H9 (cell line): Measurements from ENCODE around the gene TMTC2. TPM values are rescaled to one million over a fixed set of nuclear protein-coding genes. Genes with fewer than 3 reads are reported as not detected.

ENCODE experiments used
- DNase-seq: peaks from one replicate; pipeline ENCODE4 v3.0.0-alpha.2; 2017
- H2AFZ ChIP-seq: one replicate; pipeline ENCODE4 v1.6.1; 2013; ENCODE audit warnings: mild to moderate bottlenecking, low read length, control low read depth, moderate library complexity
- H2AK5ac ChIP-seq: 2 replicates; pipeline ENCODE4 v1.6.1; 2013; ENCODE audit warnings: low read length, control low read depth, mixed read lengths; ENCODE audit not compliant: insufficient read length
- H2BK120ac ChIP-seq: one replicate; pipeline ENCODE4 v1.6.1; 2013; ENCODE audit warnings: low read depth, mild to moderate bottlenecking, low read length, control low read depth, inconsistent platforms; ENCODE audit not compliant: poor library complexity, severe bottlenecking
- H2BK12ac ChIP-seq: 2 replicates; pipeline ENCODE4 v1.6.1; 2013; ENCODE audit warnings: low read length, control low read depth, mixed read lengths, low read depth; ENCODE audit not compliant: insufficient read length
- H2BK15ac ChIP-seq: 2 replicates; pipeline ENCODE4 v1.6.1; 2013; ENCODE audit warnings: low read depth, low read length, control low read depth
- H2BK20ac ChIP-seq: one replicate; pipeline ENCODE4 v1.6.1; 2013; ENCODE audit warnings: low read depth, mild to moderate bottlenecking, low read length, control low read depth, inconsistent platforms; ENCODE audit not compliant: poor library complexity, severe bottlenecking
- H2BK5ac ChIP-seq: 2 replicates; pipeline ENCODE4 v1.6.1; 2013; ENCODE audit warnings: low read length, control low read depth, mixed read lengths; ENCODE audit not compliant: insufficient read length
- H3K14ac ChIP-seq: 2 replicates; pipeline ENCODE4 v1.6.1; 2013; ENCODE audit warnings: low read length, control low read depth; ENCODE audit not compliant: insufficient read depth
- H3K18ac ChIP-seq: 2 replicates; pipeline ENCODE4 v1.6.1; 2013; ENCODE audit warnings: low read depth, mild to moderate bottlenecking, mixed read lengths, low read length, control low read depth; ENCODE audit not compliant: insufficient read length
- H3K23ac ChIP-seq: 2 replicates; pipeline ENCODE4 v1.6.1; 2013; ENCODE audit warnings: low read length, control low read depth, mixed read lengths, low read depth; ENCODE audit not compliant: insufficient read length
- H3K23me2 ChIP-seq: 2 replicates; pipeline ENCODE4 v1.6.1; 2013; ENCODE audit warnings: low read depth, mild to moderate bottlenecking, mixed read lengths, low read length, control low read depth; ENCODE audit not compliant: insufficient read length, poor library complexity, severe bottlenecking
- H3K27ac ChIP-seq: 2 replicates; pipeline ENCODE4 v1.5.1; 2013; ENCODE audit warnings: low read length, control low read depth, mixed read lengths, low read depth; ENCODE audit not compliant: insufficient read length
- H3K27me3 ChIP-seq: 2 replicates; pipeline ENCODE4 v1.6.1; 2013; ENCODE audit warnings: low read length, control low read depth, inconsistent platforms; ENCODE audit not compliant: insufficient read depth
- H3K4ac ChIP-seq: 2 replicates; pipeline ENCODE4 v1.6.1; 2013; ENCODE audit warnings: low read depth, mild to moderate bottlenecking, control low read depth, inconsistent platforms, low read length, moderate library complexity
- H3K4me1 ChIP-seq: 2 replicates; pipeline ENCODE4 v1.6.1; 2013; ENCODE audit warnings: low read length, control low read depth, inconsistent platforms; ENCODE audit not compliant: insufficient read depth
- H3K4me2 ChIP-seq: 2 replicates; pipeline ENCODE4 v1.6.1; 2013; ENCODE audit warnings: low read length, control low read depth, mixed read lengths; ENCODE audit not compliant: insufficient read length, insufficient read depth
- H3K56ac ChIP-seq: 2 replicates; pipeline ENCODE4 v1.6.1; 2013; ENCODE audit warnings: low read depth, mild to moderate bottlenecking, mixed read lengths, low read length, control low read depth; ENCODE audit not compliant: insufficient read length
- H3K79me1 ChIP-seq: 2 replicates; pipeline ENCODE4 v1.6.1; 2013; ENCODE audit warnings: low read depth, mild to moderate bottlenecking, moderate library complexity, low read length, control low read depth, inconsistent platforms; ENCODE audit not compliant: insufficient read depth, poor library complexity, severe bottlenecking
- H3K79me2 ChIP-seq: 2 replicates; pipeline ENCODE4 v1.6.1; 2013; ENCODE audit warnings: low read length, control low read depth, inconsistent platforms; ENCODE audit not compliant: insufficient read depth
- H3K9ac ChIP-seq: 2 replicates; pipeline ENCODE4 v1.6.1; 2013; ENCODE audit warnings: low read length, control low read depth, mixed read lengths; ENCODE audit not compliant: insufficient read length; ENCODE audit errors: extremely low read depth
- H3K9me3 ChIP-seq: one replicate; pipeline ENCODE4 v1.6.1; 2013; ENCODE audit warnings: low read depth, low read length, inconsistent platforms; ENCODE audit not compliant: control insufficient read depth
- H3T11ph ChIP-seq: one replicate; pipeline ENCODE4 v1.6.1; 2013; ENCODE audit warnings: mild to moderate bottlenecking, low read length, control low read depth, inconsistent platforms
- H4K20me1 ChIP-seq: one replicate; pipeline ENCODE4 v1.6.1; 2013; ENCODE audit not compliant: control insufficient read depth, insufficient read length, insufficient read depth
- H4K5ac ChIP-seq: 2 replicates; pipeline ENCODE4 v1.6.1; 2013; ENCODE audit warnings: low read depth, mild to moderate bottlenecking, mixed read lengths, low read length, control low read depth; ENCODE audit not compliant: insufficient read length
- H4K8ac ChIP-seq: replicated peaks from 2 replicates; pipeline ENCODE4 v1.6.1; 2013; ENCODE audit warnings: low read length, control low read depth, mixed read lengths, low read depth; ENCODE audit not compliant: insufficient read length
- H4K91ac ChIP-seq: 2 replicates; pipeline ENCODE4 v1.6.1; 2013; ENCODE audit warnings: low read depth, mild to moderate bottlenecking, moderate library complexity, mixed read lengths, low read length, control low read depth; ENCODE audit not compliant: insufficient read length
- H3K27ac Mint-ChIP-seq, 3 experiments: 2 replicates in 2 of 3; 3 replicates in 1 of 3; pipeline ENCODE4 v1.8.0; 2020 to 2021; ENCODE audit warnings: mixed read lengths in 3 of 3, mild to moderate bottlenecking in 1 of 3, moderate library complexity in 1 of 3
- H3K27me3 Mint-ChIP-seq: 2 replicates; pipeline ENCODE4 v1.8.0; 2021; ENCODE audit warnings: low read depth, mild to moderate bottlenecking, moderate library complexity, mixed read lengths
- H3K36me3 Mint-ChIP-seq, 3 experiments: 2 replicates in 2 of 3; 3 replicates in 1 of 3; pipeline ENCODE4 v1.8.0; 2020 to 2021; ENCODE audit warnings: low read depth in 3 of 3, mixed read lengths in 3 of 3; ENCODE audit not compliant: insufficient read depth in 1 of 3
- H3K4me1 Mint-ChIP-seq, 2 experiments: 2 replicates each; pipeline ENCODE4 v1.8.0; 2020; ENCODE audit warnings: mixed read lengths in 2 of 2
- H3K4me3 Mint-ChIP-seq, 2 experiments: 2 replicates in 1 of 2; 3 replicates in 1 of 2; pipeline ENCODE4 v1.8.0; 2020 to 2021; ENCODE audit warnings: mild to moderate bottlenecking in 2 of 2, mixed read lengths in 2 of 2, moderate library complexity in 1 of 2
- H3K9me3 Mint-ChIP-seq, 2 experiments: 2 replicates in 1 of 2; 3 replicates in 1 of 2; pipeline ENCODE4 v1.8.0; 2020; ENCODE audit warnings: mild to moderate bottlenecking in 2 of 2, mixed read lengths in 2 of 2, moderate library complexity in 1 of 2
- WGBS: extraction: QIAGEN DNeasy Blood & Tissue Kit; methylation state at CpG from one replicate; pipeline ENCODE4 v1.1.7; 2013; ENCODE audit warnings: missing lambda C conversion rate, low lambda C conversion rate, mixed read lengths; ENCODE audit not compliant: insufficient read length; ENCODE audit errors: extremely low coverage; 5-methylcytosine and 5-hydroxymethylcytosine counted together
- total RNA-seq: library from RNA; stranded (reverse); gene quantifications from 2 replicates; pipeline ENCODE4 v1.2.1, GENCODE V29; 2021
- TF ChIP-seq, protein P1 (sequence below): fragments of 200-600 bp; sonication (generic); conservative IDR thresholded peaks from 3 replicates; pipeline ENCODE4 v1.8.0; 2021; ENCODE audit warnings: antibody characterized with exemption, mild to moderate bottlenecking

The TMTC2 gene
- total RNA-seq, 1 experiment from 2014 or later, result 3.1 TPM

DNA sequence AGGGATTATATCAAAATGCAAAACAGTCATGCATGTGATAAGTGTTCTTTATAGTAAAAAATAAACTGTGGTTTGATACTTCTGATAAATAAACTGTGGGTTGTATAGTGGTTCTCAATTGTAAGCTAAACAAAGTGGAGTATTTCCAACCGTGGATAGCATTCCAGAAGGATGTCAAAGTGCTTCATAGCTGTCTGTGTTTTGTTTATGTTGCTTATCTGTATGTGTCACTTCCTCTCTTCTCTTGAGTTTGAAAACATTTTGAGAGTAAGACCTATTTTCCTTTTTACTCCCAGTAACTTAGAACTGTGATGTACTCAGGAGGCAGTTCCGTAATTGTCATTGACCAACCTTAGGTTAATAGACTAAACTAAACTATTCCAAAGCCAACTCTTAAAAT is 415.8 kb downstream of the TMTC2 start:
- no peak overlapping the region for H2BK15ac ChIP-seq
- H3K9ac ChIP-seq, result no peak overlapping the region
- no peak overlapping the region for H2AK5ac ChIP-seq
- H3K23ac ChIP-seq, result no peak overlapping the region
- peaks cover 0 to 11% (median 5%) of the 10 kb centered on the region in 3 experiments; a peak in 2 of 7 replicates for H3K36me3 Mint-ChIP-seq
- no peak overlapping the region for H3K4me2 ChIP-seq
- H3K4me1 Mint-ChIP-seq, result peaks cover 11% of the 10 kb centered on the region in 2 experiments
- no peak overlapping the region for H2BK5ac ChIP-seq
- H3K27ac ChIP-seq, result no peak overlapping the region
- H3K79me2 ChIP-seq, result no peaks in the 10 kb centered on the region
- H2BK120ac ChIP-seq, result no peak overlapping the region
- no CpG with 5 or more reads among the region's 2 CpGs for WGBS
- no peaks in the 10 kb centered on the region for H4K20me1 ChIP-seq
- H4K8ac ChIP-seq, result no peak overlapping the region
- no peak overlapping the region for H3K56ac ChIP-seq
- no peak overlapping the region for H3K4ac ChIP-seq
- H3K9me3 Mint-ChIP-seq, result no peaks in the 10 kb centered on the region; a peak in 1 of 5 replicates
- H3K18ac ChIP-seq, result no peak overlapping the region
- no peaks in the 10 kb centered on the region for H3K27me3 ChIP-seq
- H3T11ph ChIP-seq, result no peak overlapping the region
- DNase-seq, result no peak
- peaks cover 3% of the 10 kb centered on the region; the same call in 1 of the 2 replicates for H3K4me1 ChIP-seq
- H3K79me1 ChIP-seq, result no peaks in the 10 kb centered on the region
- no peak overlapping the region for H3K27ac Mint-ChIP-seq
- no peak overlapping the region for H3K14ac ChIP-seq
- H4K5ac ChIP-seq, result no peak overlapping the region
- H4K91ac ChIP-seq, result no peak overlapping the region
- TF ChIP-seq, protein P1, sequence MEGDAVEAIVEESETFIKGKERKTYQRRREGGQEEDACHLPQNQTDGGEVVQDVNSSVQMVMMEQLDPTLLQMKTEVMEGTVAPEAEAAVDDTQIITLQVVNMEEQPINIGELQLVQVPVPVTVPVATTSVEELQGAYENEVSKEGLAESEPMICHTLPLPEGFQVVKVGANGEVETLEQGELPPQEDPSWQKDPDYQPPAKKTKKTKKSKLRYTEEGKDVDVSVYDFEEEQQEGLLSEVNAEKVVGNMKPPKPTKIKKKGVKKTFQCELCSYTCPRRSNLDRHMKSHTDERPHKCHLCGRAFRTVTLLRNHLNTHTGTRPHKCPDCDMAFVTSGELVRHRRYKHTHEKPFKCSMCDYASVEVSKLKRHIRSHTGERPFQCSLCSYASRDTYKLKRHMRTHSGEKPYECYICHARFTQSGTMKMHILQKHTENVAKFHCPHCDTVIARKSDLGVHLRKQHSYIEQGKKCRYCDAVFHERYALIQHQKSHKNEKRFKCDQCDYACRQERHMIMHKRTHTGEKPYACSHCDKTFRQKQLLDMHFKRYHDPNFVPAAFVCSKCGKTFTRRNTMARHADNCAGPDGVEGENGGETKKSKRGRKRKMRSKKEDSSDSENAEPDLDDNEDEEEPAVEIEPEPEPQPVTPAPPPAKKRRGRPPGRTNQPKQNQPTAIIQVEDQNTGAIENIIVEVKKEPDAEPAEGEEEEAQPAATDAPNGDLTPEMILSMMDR, result no peak
- H3K27me3 Mint-ChIP-seq, result no peaks in the 10 kb centered on the region; the same call in 1 of the 2 replicates
- no peaks in the 10 kb centered on the region for H3K23me2 ChIP-seq
- no peak overlapping the region for H2AFZ ChIP-seq
- H3K9me3 ChIP-seq, result no peaks in the 10 kb centered on the region
- H3K4me3 Mint-ChIP-seq, result no peak overlapping the region
- no peak overlapping the region for H2BK12ac ChIP-seq
- H2BK20ac ChIP-seq, result no peak overlapping the region
